Measurements from ENCODE around the gene SINHCAF.

- no peak for TF ChIP-seq GATA2 (IDR thresholded peaks at IDR 0.05; ENCODE audit: low read depth, low read length)
- TF ChIP-seq GATA3 (IDR thresholded peaks at IDR 0.05; ENCODE audit: low read depth, low read length), result no peak
Measured at GRCh38 chr12:31298922-31299321, 27.0 kb downstream of the SINHCAF start.

All from SH-SY5Y (cell line).